Limb (tissue), 2 donors: Measurements from ENCODE around the gene CYP4F12.
A peak's percentile ranks its signal among the peaks of the same experiment; 100 is the strongest.
"Not testable (repeated sequence)": the region's sequence is repeated elsewhere in the genome, so short reads cannot be mapped to it uniquely, and the experiment has no call there.

ENCODE experiments used
- DNase-seq, 2 donors: peaks; one replicate each; pipeline ENCODE4 v3.0.0-alpha.2; 2016; ENCODE audit errors: extremely low spot score in 2 of 2

CYP4F12 gene

GRCh38 chr19:15650123-15650522, 22.8 kb upstream of the CYP4F12 start:
- DNase-seq, result not testable (repeated sequence)

- DNase-seq, result no peak
These were observed 21.1 kb upstream of the CYP4F12 start for GRCh38 chr19:15651791-15652190.

- no peak for DNase-seq
These were observed 20.2 kb upstream of the CYP4F12 start for GRCh38 chr19:15652559-15653278.

GRCh38 chr19:15656467-15656866, 16.4 kb upstream of the CYP4F12 start:
- DNase-seq, result no peak

- no peak for DNase-seq
These were observed 9.6 kb upstream of the CYP4F12 start for GRCh38 chr19:15663247-15663646.

- DNase-seq, result no peak
These were observed 6.7 kb upstream of the CYP4F12 start for GRCh38 chr19:15666186-15666585.

GRCh38 chr19:15666883-15667282, 6.0 kb upstream of the CYP4F12 start:
- no peak for DNase-seq

- DNase-seq, result no peak
These were observed 3.4 kb upstream of the CYP4F12 start for GRCh38 chr19:15669440-15669839.

GRCh38 chr19:15669891-15670290, 3.0 kb upstream of the CYP4F12 start:
- no peak for DNase-seq

GRCh38 chr19:15671237-15671821, 1.6 kb upstream of the CYP4F12 start:
- no peak for DNase-seq

GRCh38 chr19:15671891-15672579, 852 bp upstream of the CYP4F12 start:
- no peak for DNase-seq

GRCh38 chr19:15673176-15673654, 328 bp downstream of the CYP4F12 start:
- DNase-seq, result no peak

GRCh38 chr19:15675560-15675959, 2.7 kb downstream of the CYP4F12 start:
- no peak for DNase-seq

- no peak for DNase-seq
These were observed 6.2 kb downstream of the CYP4F12 start for GRCh38 chr19:15679089-15679488.

- DNase-seq, result not testable (repeated sequence)
These were observed 7.0 kb downstream of the CYP4F12 start for GRCh38 chr19:15679865-15680264.

GRCh38 chr19:15680478-15681322, 7.8 kb downstream of the CYP4F12 start:
- no peak for DNase-seq

- no peak for DNase-seq
These were observed 10.5 kb downstream of the CYP4F12 start for GRCh38 chr19:15683411-15683810.

- no peak for DNase-seq
These were observed 11.9 kb downstream of the CYP4F12 start for GRCh38 chr19:15684828-15685227.

- no peak for DNase-seq
These were observed 23.8 kb downstream of the CYP4F12 start for GRCh38 chr19:15696654-15697194.

- DNase-seq, result peak in 1 of 2 donors; percentile 21
These were observed 29.1 kb downstream of the CYP4F12 start for GRCh38 chr19:15701757-15702533.

- DNase-seq, result peak; percentile 67 to 76
These were observed 29.6 kb downstream of the CYP4F12 start for GRCh38 chr19:15702534-15702930.
